ENCODE results near the gene CENPN.
A peak's percentile ranks its signal among the peaks of the same experiment; 100 is the strongest.

Gene CENPN

DNA sequence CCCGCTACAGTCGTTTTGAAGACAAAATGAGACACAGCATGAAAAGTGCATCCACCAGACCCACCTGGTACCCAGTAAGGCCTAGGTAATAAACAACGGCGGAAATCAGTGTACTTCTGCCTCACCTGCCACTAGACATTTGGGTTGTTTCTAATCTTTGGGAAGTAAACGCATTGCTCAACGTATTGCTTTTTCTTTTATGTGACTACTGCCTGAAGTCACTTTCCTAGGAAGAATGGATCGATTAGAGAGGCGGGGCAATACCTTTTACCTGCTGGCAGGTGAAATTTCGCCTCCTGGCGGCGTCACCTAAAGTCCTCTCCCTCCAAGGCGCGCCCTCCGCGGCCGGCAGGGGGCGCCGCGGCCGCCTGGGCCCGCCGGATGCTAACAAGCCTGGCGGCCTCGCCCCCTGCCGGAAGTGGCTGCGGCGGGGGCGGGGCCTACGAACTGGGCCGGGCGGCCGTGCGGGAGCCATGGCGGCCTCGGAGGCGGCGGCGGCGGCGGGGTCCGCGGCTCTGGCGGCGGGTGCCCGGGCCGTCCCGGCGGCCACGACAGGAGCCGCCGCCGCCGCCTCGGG lies 28.5 kb downstream of the CENPN start, which contains the start of gene ATMIN:
TSS of gene ATMIN (plus strand) at position 445 of the 577 bp plus-strand sequence. CDS start at position 474, 29 bp downstream.
- DNase-seq (ENCODE audit: low spot score) = peak; percentile 93

DNA sequence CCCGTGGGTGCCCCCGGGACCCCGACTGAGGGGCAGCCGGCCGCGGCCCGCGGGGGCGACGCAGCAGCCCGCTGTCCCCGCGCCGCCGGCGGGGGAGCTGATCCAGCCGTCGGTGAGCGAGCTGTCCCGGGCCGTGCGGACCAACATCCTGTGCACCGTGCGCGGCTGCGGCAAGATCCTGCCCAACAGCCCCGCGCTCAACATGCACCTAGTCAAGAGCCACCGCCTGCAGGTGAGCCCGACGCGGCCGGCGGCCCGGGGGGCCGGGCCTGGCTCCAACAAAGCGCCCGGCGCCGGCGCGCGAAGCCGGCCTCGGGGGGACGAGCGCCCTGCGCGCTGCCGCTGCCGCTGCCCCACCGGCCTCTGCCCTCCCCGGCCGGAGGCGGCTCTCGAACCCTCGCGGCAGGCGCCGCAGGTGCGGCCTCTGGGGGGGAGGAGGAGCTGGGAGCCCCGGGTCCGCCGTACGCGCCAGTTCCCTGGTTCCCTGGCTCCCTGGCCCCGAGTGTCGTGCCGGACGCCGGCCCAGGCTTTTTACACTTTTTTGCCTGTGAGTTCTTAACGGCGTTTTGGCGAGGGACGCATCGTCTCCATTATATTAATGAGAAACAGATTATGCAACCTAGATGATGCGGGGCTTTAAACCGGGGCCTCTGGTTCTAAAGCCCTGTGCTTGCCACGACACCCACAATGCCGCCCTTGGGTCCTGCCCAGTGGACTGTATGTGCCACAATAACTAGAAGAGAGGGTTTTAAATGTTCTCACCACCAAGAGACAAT lies 29.1 kb downstream of the CENPN start:
- peak; percentile 68 for DNase-seq (ENCODE audit: low spot score)

DNA sequence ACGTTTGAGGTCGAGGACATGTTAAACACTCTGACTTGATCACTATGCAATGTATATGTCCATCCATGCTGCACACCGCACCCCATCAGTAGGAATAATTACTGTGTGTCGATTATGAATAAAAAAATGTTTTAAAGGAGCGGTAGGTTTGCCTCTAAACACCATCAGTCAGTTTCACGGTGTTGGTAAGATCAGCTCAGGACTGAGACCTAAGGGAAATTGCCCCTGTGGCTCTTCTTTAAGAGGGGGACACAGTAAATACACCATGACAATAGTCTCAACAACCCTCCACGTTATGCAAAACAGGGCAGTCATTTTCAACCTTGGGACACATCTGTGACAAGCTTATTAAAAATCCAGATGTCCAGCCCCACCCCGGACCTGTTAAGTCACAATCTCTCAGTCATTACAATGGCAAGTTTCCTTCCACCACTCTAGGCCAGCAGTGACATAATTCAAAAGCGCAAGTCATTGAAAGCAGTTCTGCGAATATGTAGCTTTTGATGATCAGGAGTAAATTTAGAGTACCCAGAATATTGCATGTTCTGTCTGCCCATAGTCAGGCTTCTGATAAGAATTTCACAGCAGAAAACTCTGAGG lies 29.8 kb downstream of the CENPN start:
- peak; percentile 55 for DNase-seq (ENCODE audit: low spot score)

DNA sequence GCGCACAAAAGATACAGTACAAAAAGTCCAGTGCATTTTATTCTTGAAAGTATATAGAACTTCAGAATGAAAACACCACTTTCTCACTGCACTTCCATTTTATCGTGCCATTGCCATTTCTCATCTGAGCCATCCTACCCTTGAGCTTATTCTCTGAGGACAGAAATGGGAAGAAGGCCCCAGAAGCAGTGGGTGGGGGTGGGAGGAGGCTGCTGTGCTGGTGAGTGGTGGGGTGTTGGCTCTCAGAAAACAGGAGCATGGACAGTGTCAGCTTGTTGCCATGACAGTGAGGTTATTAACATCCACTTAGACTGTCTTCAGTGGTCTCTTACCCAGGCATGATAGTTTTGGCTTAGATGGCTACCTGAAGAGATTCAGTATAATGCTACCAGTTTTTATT lies 33.1 kb downstream of the CENPN start:
- DNase-seq (ENCODE audit: low spot score) = no peak

DNA sequence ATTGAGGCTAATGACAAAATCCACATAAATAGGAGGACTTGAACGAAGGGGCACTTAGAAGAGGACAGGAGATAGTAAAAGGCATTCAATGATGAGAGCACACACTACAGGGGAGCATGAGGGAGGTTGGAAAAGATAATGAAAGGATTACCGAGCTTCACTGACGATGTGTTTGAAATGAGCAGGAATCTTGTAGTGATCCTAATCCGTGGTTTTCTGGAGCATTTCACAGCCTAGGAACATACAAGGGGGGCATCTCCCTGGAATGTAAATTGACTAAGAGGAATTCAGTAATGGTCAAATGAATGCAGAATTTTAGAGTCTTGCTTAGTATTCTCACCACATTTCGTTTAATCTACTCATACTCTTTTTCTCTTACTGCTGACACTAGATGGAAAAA lies 33.8 kb downstream of the CENPN start:
- DNase-seq (ENCODE audit: low spot score) = no peak

DNA sequence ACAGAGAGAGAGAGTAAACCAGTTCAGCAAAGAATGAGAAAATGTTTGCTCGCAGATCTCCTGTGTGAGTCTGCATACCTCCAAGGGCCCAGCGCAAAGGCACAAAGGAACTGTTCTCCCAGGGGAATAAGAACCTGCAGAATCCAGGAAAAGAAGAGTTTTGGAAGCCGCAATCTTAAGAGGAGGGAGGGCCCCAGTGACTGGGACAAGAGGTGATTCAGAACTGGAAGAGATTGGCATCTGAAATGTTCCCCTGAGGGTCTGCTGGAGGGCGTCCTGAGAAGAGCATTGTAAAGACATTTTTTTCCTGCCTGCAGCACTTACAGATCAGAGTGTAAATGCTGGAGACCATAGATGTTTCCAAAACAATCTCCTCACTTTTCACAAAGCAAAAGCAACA lies 34.7 kb downstream of the CENPN start:
- DNase-seq (ENCODE audit: low spot score) = no peak

DNA sequence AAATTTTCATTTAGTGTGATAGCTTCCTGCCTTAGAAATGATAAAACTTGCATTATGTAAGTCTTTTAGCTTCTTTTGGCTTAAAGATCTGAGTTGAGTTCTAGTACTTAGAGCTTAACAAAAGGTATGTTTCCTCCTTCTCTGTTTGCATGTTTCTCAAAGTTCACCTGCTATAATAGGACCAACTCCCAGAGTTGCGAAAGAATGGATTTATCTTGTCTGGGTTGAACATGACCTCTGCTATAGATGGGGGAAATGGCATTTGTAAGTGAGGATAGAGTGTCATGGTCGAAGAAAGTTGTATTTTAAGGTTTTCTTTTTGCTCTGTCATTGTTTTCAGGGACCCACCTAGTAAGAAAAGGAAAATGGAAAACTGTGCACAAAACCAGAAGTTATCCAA lies 35.8 kb downstream of the CENPN start:
- DNase-seq (ENCODE audit: low spot score) = no peak

DNA sequence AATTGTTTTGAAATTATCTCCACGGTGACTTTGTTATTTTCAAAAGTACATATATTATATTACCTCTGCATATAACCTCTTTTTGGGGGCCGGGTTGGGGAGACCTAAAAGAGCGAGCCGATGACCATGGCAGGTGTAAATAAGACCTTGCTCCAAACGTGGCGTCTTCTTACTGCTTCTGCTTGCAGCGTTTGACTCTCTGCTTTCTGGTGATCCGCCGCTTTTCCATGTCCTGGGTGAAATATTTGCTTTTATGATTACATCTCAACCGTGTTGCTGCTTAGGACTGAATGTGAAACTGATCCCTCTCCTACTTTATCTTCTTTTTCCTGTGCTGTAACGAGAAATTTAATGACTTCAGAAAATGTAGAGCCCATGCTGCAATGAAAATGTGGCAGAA lies 46.7 kb downstream of the CENPN start:
- no peak for DNase-seq (ENCODE audit: low spot score)

DNA sequence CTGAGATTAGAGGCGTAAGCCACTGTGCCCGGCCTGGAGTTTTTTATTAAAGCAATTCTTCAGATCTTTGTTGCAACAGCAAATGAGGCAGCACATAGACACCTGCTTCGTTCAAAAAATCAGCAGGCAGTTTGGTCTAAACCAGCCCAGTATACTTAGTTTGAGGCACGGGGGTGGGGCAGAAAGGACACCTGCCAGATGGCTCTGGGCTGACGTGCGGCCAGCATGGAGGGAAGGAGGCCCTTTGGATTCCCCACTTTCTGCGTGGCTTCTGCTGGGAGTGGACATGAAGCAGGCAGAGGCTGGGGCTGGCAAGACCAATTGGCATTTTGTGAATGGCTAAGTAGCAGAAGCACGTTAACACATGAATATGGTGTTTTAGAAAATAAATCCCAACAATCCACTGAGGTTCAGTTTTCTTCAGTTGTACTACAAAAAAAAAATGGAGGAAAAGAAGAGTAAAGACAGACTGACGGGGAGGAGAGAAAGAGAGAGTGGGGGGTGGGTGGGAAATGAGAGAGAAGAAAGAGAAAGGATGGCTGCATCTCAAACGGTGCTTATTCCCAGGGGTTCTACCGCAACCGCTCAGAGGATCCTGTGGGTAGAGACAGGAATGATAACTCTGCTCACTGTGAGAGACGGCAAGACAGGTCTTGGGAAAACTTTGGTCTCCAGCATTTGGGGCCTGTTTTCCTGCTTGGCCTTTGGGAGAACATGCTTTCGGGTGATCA lies 53.7 kb downstream of the CENPN start:
- no peak for DNase-seq (ENCODE audit: low spot score)

DNA sequence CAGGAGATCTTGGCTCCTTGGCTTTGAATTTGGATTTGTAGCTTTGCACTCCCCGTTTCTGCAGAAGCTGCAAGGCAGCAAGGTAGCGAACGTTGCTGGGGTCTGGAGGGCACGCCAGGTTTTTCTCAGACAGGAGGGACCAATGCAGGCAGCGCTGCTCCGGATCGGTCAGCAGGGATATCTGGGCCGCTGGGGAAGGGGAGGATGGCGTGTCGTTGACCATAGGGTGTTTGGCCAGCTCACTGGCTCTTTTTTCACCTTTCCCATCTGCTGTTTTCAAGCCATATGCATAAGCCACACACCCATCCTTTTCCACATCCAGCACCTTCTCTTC lies 54.3 kb downstream of the CENPN start:
- DNase-seq (ENCODE audit: low spot score) = no peak

DNA sequence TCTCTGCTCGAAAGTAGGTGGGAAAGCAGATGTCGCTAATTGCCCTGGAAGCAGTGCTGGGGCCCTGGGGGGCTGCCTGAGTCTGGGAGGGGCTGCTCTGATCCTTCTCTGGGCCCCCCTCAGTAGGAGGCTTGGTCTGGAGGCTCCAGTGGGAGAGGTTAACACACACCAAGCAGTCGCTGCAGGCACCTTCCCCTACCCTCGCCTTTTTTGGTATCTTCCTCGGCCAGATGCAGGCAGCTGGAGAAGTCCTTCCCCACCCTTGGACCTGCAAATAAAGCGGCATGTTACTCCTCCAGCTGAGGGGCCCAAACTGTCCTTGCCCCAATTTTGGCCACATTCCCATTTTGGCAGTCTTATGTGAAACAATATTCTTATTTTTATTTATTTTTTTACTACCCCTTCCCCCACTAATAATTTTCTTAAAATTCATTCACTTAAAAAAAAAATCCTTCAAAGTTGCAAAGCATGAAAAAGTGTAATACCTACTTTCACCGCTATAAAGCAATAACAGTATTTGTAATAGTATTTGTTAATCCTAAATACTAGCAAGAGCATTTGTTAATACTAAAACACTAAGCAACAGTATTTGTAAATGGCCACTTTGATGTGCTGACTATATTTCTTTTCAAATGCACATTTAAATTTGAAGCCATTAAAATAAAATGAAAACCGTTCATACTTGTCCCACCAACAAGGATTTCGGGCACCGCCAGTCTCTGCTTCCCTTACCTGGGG lies 55.0 kb downstream of the CENPN start:
- DNase-seq (ENCODE audit: low spot score) = no peak

DNA sequence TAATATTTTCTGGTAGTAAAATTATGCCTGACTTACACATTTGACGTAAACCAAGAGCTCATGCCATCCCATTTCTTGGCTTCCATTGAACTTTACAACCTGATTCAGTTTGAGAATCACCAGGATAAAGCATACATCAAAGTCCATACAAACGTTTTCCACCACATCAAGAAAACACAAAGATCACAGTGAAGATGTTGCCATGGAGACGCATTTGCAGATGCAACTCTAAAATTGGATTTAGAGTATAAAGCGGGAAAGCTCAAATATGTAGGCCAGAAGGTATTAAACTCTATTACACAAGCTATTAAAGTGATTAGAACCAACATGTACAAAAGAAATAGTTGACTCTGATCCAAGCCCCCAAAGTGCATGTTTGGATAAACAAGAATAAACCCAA lies 59.7 kb downstream of the CENPN start:
- DNase-seq (ENCODE audit: low spot score) = no peak

DNA sequence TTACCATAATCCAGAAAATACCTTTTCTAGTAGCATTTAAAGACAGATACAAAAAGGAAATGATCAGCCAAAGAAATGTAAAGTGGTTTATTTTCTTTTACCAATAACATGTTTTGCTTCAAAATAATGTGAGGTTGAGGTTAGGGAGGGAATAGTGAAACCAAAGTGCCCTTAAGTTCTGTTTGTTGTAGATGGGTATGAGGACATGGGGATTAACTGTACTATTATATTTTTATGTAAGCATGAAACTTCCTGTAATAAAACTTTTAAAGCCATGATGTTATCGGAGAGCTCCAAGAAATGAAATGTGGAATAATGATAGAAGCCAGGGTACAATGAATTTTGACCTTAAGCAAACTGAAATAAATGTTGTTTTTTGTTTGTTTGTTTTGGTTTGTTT lies 60.2 kb downstream of the CENPN start:
- no peak for DNase-seq (ENCODE audit: low spot score)

DNA sequence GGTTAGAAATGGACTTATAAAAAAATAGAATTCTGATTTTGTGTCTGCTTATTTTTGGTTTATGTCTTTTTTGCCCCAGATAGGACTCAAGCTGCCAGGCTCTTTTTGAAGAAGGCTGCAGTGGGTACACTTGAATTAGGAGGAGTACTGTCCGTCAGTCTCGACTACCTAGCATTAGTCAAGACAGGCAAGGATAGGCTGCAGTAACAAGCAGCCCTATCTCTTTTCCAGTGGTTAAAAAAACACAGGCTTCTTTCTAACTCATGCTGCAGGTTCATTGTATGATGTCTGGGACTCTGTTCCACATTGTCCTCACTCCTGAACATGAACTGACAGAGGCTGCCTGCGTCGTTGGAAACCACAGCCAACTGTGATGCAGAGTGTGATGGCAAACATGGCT lies 62.0 kb downstream of the CENPN start:
- no peak for DNase-seq (ENCODE audit: low spot score)

DNA sequence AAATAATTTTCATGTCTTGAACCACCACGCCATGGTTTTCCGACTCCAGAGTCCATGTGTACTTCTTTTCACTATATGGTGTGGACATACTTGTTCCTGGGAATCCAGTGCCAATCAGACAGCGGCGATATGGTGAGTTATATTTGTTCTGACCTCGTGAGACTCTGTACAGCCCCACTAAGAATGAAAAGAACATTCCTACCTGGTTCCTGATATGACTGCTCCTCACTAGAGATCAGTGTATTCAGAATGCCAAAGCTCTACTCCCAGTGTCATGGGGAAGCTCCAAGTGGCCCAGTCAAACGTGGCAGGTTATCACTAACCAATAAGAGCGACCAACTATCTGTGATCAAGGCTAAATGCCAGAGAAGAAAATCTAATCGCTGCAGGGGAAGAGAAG lies 64.0 kb downstream of the CENPN start:
- DNase-seq (ENCODE audit: low spot score) = no peak

DNA sequence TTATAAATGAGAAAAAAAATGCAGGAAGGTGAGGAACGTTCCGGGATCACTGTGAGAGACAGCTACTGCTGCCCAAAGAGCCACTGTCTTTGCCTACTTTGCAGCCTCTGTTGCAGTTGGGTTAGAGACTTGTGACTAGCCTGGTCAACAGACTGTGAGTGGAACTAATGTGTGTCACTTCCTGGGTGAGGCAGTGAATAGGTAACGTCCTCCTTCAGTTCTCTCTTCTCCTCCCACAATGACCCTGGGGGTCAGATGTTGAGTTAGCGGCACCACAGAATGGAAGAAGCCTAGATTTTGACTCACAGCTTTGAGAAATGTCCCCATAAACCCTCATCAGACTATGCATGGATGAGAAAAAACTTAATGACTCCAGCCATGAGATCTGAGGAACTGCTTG lies 64.8 kb downstream of the CENPN start:
- no peak for DNase-seq (ENCODE audit: low spot score)

DNA sequence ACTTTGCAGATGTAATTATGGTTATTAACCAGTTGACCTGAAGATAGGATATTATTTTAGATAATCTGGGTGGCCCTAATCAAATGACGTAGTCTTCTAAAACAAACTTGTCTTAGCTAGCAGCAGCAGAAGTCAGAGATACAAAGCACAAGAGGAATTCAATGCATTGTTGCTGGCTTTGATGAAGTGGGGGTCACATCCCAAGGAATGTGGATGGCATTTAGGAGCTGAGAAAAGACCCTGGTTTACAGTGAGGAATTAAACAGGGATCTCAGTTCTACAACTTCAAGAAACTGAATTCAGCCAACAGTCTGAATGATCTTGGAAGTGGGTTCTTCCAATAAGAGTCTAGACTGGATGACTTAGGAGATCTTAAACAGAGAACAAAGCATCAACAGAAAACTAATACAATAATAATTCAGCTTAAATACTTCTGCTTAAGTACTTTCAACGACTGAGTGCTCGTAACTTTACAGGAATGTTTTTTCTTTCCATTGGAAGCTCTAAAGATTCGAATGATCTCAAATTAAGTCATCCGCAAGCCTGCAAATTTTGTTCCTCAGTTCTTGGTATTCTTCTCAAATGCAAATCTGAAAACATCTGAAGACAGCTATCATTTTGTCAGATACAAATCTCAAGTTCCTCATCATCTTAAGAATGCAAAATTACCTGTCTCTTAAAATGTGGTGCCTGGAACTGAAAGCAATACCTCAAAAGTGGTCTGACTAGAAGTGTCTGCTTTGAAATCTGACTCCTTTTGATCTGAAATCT lies 66.7 kb downstream of the CENPN start:
- no peak for DNase-seq (ENCODE audit: low spot score)

DNA sequence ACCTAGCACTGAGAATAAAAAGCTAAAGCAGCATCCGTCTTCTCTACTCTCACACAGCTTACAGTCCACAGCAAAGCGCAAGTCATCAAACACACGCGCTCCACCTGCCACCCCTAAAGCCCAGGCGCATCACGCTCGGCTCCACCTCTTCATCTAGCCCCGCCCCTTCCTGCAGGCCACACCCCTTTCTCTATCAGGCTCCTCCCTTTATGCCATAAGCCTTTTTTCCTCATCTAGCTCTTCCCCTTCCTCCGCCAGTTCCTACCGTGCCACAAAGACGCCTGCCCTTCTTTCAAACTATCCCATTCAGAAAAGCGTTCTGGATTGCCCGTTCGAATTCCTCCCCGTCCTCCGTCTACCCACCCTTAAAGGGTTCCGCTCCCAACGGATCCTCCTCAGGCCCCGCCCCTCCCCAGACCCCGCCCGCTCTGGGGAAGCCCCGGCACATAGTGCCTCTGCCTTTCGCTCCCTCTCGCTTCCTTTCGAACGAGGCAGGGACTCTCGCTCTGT lies 69.6 kb downstream of the CENPN start:
- DNase-seq (ENCODE audit: low spot score) = peak; percentile 92

DNA sequence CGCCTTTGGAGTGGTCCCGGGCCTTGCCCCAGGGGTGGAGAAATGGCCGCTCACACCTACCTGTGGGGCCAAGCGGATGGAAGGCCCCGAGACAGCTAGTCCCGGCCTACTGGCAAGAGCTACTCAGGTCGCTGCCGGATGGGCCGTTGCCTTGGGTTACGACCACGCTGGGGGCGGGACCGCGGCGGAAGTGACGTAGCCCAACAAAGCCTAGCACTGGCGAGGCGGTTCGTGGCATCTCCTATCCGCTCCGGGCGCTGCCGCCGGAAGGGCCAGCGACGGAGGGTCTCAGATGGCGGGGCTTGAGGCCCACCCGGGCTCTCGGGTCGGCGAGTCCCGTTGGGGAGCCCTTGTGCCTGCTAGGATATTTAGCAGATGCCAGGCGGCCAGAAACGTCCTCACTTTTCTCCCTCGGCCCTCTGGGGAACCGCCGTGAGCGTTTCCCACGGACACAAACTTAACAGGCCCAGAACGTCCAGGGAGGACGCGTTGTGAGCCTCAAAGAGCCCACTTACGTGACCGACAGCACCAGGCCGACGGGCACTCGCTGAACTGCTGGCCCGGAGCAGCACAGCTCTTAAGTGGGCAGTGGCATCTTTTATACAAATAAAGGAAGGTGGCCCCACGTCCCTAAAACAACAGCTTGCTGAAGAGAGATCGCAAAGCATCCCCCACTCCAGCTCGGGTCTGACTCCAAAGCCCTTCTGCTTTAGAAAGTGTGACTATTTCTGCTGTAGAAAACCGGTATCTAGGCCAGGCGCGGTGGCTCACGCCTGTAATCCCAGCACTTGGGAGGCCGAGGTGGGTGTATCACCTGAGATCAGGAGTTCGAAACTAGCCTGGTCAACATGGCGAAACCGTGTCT lies 70.3 kb downstream of the CENPN start, which contains the start of gene C16orf46:
TSS of gene C16orf46 (minus strand) at position 163 of the 865 bp plus-strand sequence. CDS start 13,283 bp downstream, outside the sequence.
- peak; percentile 96 for DNase-seq (ENCODE audit: low spot score)

DNA sequence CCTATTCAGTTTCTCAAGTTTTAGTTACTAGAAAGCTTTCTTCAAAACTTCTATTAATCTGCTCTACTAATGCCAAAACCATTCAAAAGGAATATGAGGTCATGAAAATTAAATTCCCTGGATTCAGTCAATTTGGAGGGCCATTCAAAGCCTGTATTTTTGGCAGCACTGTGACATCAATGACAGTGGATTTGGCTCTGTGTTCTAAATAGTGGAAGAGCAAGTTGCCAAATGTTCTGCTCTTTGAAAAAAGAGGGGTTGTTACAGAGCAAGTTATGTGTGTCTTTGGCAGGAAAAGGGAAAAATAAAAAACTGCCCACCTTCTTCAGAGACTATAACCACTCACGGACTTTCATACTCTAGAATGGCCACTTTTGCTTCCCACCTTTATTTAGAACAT lies 73.2 kb downstream of the CENPN start:
- DNase-seq (ENCODE audit: low spot score) = no peak

Measured in NAMALWA (cell line).